Activated CD8-positive, alpha-beta memory T cell treated with anti-CD3 and anti-CD28 coated beads, Interleukin-2, amount 50 U/mL, for 24 hours (primary cell): Measurements from ENCODE around the gene L3MBTL1.
A peak's percentile ranks its signal among the peaks of the same experiment; 100 is the strongest.

Experiments used
- DNase-seq: peaks from one replicate; pipeline ENCODE4 v3.0.0-alpha.2; 2020; ENCODE audit errors: extremely low read depth

L3MBTL1 gene

DNA sequence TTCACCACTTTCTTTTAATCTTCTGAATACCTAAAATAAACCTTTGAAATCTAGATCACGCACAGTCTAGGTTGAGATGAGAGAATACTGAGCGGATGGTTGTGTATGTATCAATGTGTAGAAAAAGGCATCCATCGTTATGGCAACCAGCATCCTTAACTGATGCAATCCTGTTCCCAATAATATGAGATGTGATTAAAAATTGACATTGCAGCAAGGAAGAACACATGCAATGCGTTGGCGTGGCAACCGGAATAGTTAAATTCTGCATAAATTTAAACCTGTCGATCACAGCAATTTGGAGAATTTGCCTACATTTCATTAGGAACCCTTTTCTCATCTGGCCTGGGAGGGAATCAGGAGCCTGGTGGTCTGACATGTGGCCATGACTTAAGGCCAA lies 1.3 kb upstream of the L3MBTL1 start:
- no peak for DNase-seq

GRCh38 chr20:43508106-43508505 lies 609 bp downstream of the L3MBTL1 start:
- DNase-seq, result no peak

DNA sequence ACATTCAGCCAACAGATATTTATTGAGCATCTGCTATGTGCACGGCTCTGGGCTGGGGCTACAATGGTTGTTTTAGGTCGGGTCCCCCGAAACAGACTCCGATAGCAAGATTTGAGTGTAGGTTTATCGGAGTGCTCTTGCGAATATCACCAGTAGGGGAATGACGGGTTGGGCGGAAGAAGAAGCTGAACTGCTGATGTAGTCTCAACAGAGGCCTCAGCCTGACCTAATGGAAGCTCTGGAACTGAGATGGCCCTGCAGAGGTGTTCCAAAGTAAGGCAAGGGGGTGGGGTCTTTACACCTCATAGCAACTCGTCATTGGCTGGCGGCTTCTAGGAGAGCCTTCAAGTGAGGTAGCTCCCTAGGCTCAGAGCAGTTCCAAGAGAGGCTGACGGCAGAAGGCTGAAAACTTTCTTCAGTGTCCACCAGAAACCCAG lies 1.1 kb downstream of the L3MBTL1 start:
- no peak for DNase-seq

DNA sequence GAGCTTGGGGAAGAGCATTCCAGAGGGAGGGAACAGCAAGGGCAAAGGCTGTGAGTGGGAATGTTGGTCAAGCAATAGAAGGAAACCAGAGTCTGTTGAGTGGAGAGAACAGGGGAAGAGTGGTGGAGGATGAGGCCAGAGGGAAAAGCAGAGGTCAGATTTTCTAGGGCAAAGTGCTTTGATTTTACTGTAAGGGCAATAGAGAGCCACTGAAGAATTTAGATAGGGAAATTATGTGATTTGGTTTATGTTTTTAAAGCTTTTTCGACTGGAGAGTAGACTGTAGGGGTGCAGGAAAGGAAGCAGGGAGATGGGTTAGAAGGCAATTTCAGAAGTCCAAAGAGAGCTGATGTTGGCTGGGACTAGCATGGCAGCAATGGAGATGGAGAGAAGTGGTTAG lies 4.4 kb downstream of the L3MBTL1 start:
- DNase-seq, result no peak

GRCh38 chr20:43513372-43513930 lies 6.0 kb downstream of the L3MBTL1 start:
- DNase-seq, result no peak

DNA sequence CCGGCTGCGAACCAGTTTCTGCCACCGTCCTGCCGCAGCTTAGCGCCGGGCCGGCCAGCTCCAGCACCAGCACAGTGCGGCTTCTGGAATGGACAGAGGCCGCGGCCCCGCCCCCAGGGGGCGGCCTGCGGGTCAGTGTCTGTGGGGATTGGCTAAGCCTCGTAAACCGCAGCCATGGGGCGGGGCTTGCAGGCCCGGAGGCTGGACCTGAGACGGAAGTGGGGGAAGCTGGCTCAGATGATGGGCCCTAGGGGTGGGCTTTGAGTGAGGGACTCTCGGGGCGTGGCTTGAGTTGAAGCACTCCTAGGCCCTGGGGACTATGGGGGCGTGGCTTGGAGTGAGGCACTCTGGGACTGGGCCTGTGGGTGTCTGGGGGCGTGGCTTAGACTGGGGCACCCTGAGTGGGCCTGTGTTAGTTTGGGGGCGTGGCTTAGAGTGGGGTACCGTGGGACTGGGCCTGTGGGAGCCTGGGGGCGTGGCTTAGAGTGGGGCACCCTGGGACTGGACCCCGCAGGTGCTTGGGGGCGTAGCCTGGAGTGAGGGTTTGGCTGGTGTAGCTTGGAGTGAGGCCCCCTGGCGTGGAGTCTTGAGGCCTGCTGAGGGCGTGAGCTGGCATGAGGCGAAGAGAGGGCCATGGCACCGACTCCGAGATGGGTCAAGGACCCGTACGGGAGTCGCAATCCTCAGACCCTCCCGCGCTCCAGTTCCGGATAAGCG lies 6.6 kb downstream of the L3MBTL1 start:
- peak; percentile 70 for DNase-seq

- no peak for DNase-seq
These were observed 7.1 kb downstream of the L3MBTL1 start for GRCh38 chr20:43514648-43514999.

GRCh38 chr20:43515628-43516027 lies 8.1 kb downstream of the L3MBTL1 start:
- DNase-seq, result no peak

GRCh38 chr20:43516251-43516824 lies 8.8 kb downstream of the L3MBTL1 start:
- no peak for DNase-seq

- DNase-seq, result no peak
These were observed 12.7 kb downstream of the L3MBTL1 start for GRCh38 chr20:43520074-43520630.

DNA sequence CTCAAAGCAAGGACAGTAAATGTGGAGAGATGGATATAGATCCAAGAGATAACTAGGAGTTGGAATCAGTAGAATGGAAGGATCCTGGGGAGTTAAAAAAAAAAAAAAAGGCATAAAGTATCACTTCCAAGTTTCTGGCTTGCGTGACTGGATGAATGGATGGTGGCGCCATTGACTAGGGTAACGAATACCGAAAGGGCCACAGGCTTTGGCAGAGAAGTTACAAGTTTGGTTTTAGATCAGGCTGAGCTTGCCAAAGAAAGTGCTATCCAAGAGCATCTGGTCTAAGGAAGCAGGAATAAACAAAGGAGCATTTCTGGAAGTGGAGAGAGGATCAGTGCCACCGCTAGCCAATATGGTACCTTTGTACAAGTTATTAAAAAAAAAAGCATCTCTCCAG lies 17.5 kb downstream of the L3MBTL1 start:
- no peak for DNase-seq

DNA sequence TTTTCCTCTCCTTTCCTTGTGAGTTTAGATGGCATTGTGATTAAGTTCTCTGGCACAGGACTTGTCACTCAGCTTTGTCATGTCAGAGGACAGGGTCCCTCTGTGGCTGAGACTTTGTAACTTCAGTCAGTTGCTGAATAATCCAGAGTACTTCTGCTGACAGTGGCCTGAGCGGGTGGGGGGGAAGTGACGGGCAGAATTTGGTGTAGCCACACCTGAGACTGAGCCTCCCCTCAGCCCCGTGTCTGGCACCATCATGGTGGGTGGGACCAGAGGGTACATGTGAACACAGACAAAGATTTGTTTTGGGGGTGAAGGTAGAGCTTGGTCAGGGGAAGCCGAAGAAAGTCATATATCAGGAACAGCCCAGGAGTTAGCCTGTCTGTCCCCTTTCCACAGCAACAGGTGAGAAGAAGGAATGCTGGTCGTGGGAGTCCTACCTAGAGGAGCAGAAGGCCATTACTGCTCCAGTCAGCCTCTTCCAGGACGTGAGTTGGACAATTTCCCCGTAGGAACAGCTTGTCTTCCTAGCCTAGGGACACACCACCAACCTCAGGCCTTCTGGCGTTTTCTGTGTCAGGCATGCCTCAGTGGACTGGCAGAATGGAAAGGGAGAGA lies 20.9 kb downstream of the L3MBTL1 start:
- DNase-seq, result no peak

- DNase-seq, result no peak
These were observed 21.6 kb downstream of the L3MBTL1 start for GRCh38 chr20:43529051-43529450.

DNA sequence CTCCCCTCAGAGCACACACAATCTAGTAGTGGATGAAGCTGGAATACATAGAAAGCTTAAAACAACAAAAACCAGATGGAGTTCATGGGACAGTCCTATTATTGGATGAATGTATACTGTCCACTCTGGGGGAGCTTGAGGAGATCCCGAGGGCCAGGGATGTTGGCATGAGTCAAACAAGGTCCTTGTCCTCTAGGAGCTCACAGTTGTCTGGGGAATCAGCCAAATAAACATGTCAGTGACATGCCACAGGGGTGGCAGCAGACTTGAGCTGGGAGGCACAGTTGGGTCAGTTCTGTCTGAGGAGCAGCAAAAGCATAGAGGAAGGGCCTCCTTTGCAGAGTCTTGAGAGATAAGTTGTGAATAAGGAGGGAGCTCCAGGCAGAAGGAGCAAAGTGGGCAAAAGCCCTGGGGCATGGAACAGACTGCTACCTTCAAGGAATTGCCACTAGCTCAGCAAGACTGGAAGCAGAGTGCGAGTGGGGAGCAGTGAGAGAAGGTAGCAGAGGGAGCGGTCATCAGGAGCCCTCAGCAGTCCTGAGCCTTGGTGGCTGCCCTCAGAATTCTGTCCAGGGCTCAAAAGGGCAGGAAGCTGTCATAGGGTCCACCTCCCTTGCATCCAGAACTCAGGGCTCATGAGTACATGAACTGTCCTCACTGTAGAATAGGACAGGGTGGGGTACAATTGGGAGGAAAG lies 22.1 kb downstream of the L3MBTL1 start:
- no peak for DNase-seq

DNA sequence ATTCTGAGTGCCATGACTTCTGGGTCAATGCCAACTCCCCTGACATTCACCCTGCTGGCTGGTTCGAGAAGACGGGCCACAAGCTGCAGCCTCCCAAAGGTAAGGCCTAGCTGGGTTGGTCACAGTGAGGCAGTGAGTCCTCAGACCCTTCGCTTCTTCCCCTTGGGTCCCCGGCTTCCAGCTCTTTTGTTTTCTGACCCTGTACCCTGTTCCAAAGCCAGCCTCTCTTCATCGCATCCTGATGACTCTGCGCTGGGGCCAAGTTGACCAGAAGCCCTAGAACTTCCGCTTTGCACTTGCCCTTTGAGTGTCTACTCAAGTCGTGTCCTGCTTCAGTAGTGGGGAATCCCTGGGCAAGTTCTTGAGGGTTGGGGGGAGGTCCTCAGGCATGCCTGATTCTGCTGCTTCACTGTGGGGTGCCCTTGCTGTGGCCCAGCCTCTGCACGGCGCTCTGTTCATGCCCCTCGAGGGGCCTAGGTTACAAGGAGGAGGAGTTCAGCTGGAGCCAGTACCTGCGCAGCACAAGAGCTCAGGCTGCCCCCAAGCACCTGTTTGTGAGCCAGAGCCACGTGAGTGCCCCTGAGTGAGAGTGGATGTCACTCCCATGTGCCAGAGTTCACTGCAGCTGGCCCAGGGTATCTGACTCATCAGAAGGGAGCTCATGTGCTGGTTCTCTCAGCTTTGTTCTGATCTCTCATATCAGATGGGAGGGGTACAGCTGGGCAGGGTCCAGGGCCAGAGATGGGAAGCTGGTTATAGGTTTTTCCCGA lies 23.0 kb downstream of the L3MBTL1 start:
- no peak for DNase-seq

- no peak for DNase-seq
These were observed 23.6 kb downstream of the L3MBTL1 start for GRCh38 chr20:43531091-43531443.

DNA sequence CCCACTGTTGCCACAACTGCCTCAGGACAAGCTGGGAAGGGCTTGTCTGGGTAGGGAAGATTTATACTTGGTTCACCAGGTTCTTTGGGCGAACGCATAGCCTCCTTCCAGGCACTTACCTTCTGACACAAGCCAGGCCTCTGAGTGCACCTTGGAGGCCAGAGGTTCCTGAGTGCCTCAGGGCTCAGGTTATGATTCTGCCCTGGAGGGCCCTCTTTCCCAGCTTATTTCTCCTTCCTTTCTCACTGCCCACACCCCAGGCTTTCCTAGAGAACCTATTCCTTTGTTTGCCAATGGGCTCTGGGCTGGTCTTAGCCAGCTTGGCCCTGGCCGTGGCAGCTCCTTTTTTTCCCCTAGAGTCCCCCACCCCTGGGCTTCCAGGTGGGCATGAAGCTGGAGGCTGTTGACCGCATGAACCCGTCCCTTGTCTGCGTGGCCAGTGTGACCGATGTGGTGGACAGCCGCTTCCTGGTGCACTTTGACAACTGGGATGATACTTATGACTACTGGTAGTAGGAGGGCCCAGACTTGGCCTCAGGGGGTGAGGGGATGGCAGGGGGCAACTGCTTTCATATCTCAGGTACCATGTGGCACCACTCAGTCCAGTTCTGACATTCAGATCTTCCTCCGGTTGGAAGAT lies 25.0 kb downstream of the L3MBTL1 start:
- no peak for DNase-seq

- DNase-seq, result no peak
These were observed 25.6 kb downstream of the L3MBTL1 start for GRCh38 chr20:43533060-43533459.

DNA sequence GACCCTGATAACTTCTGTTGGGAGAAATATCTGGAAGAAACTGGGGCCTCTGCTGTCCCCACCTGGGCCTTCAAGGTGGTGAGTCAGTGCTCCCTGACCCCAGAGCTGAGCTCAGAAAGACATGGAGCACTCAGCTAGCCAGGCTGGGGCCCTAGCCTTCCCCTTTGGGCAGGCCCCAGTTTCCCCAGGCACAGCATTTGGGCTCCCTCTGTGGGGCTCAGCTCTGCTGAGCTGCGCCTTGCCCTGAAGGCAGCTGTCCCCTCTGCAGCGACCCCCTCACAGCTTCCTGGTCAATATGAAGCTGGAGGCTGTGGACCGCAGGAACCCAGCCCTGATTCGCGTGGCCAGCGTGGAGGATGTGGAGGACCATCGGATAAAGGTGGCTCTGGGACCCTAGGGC lies 26.5 kb downstream of the L3MBTL1 start:
- no peak for DNase-seq

DNA sequence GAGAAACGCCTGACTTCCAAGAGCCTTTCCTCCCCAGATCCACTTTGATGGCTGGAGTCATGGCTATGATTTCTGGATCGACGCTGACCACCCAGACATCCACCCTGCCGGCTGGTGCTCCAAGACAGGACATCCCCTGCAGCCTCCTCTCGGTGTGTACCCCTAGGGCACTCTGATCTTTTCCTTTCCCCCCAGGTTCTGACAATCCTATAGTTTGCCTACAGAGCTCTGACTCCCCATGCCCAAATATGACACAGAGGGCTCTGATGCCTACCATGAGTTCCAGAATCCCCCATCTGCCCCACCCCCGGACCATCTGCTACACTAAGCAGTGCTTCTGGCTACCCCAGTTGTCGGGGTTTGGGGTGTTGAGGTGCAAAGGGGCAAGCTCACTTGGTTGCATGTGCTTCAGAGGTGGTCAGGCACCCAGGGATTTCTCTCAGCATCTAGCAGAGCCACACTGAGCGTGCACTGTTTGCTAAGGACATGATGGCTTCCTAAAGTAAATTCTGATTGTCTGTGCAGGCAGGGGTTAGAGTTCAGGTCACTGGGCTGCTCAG lies 27.4 kb downstream of the L3MBTL1 start:
- no peak for DNase-seq
